Nephron progenitor cell (in vitro differentiated cells): Measurements from ENCODE around the gene TBC1D20.

Experiments
- DNase-seq: peaks from one replicate; pipeline ENCODE4 v3.0.0; 2021
- H3K27ac Mint-ChIP-seq: 2 replicates; pipeline ENCODE4 v1.8.0; 2021; ENCODE audit warnings: mild to moderate bottlenecking, moderate library complexity, mixed read lengths
- H3K27me3 Mint-ChIP-seq: 2 replicates; pipeline ENCODE4 v1.8.0; 2021; ENCODE audit warnings: mild to moderate bottlenecking, low read depth, mixed read lengths; ENCODE audit not compliant: poor library complexity
- H3K36me3 Mint-ChIP-seq: 2 replicates; pipeline ENCODE4 v1.8.0; 2021; ENCODE audit warnings: low read depth, mixed read lengths
- H3K4me1 Mint-ChIP-seq: 2 replicates; pipeline ENCODE4 v1.8.0; 2021; ENCODE audit warnings: mixed read lengths
- H3K4me3 Mint-ChIP-seq: 2 replicates; pipeline ENCODE4 v1.8.0; 2021; ENCODE audit warnings: mild to moderate bottlenecking, moderate library complexity, mixed read lengths
- H3K9me3 Mint-ChIP-seq: 2 replicates; pipeline ENCODE4 v1.8.0; 2021; ENCODE audit warnings: mild to moderate bottlenecking, moderate library complexity, mixed read lengths
- CTCF ChIP-seq: fragments of 200-600 bp; sonication (generic); IDR thresholded peaks from 2 replicates; pipeline ENCODE4 v1.5.0; 2021; ENCODE audit warnings: antibody characterized with exemption

The TBC1D20 gene

GRCh38 chr20:420721-421574 lies 41.4 kb downstream of the TBC1D20 start:
- H3K4me1 Mint-ChIP-seq: peaks cover 5% of the 10 kb centered on the region
- TF ChIP-seq CTCF: no peak
- no peaks in the 10 kb centered on the region for H3K9me3 Mint-ChIP-seq
- H3K27ac Mint-ChIP-seq: no peak overlapping the region
- peaks cover 63% of the 10 kb centered on the region for H3K36me3 Mint-ChIP-seq
- DNase-seq: no peak
- peaks cover 2% of the 10 kb centered on the region for H3K27me3 Mint-ChIP-seq
- no peak overlapping the region for H3K4me3 Mint-ChIP-seq

GRCh38 chr20:420166-420620 lies 42.1 kb downstream of the TBC1D20 start:
- no peak for TF ChIP-seq CTCF

GRCh38 chr20:419556-420165 lies 42.7 kb downstream of the TBC1D20 start:
- no peaks in the 10 kb centered on the region for H3K9me3 Mint-ChIP-seq
- no peak for TF ChIP-seq CTCF
- H3K36me3 Mint-ChIP-seq: peaks cover 66% of the 10 kb centered on the region
- no peak overlapping the region for H3K27ac Mint-ChIP-seq
- no peak overlapping the region for H3K4me3 Mint-ChIP-seq
- DNase-seq: no peak
- H3K4me1 Mint-ChIP-seq: peaks cover 9% of the 10 kb centered on the region
- H3K27me3 Mint-ChIP-seq: peaks cover 2% of the 10 kb centered on the region

More at GRCh38 chr20:420166-420620, 42.1 kb downstream of the TBC1D20 start:
- Mint-ChIP-seq H3K27me3 (peaks cover 2% of the 10 kb centered on the region), H3K36me3 (peaks cover 70% of the 10 kb centered on the region), H3K9me3 (no peaks in the 10 kb centered on the region), H3K4me1 (peaks cover 9% of the 10 kb centered on the region), H3K27ac (no peak overlapping the region), H3K4me3 (no peak overlapping the region)
- DNase-seq: no peak

- TF ChIP-seq CTCF: no peak
- no peak for DNase-seq
- peaks cover 2% of the 10 kb centered on the region for H3K27me3 Mint-ChIP-seq
- H3K4me1 Mint-ChIP-seq: peaks cover 9% of the 10 kb centered on the region
- H3K9me3 Mint-ChIP-seq: no peaks in the 10 kb centered on the region
- no peak overlapping the region for H3K4me3 Mint-ChIP-seq
- no peak overlapping the region for H3K27ac Mint-ChIP-seq
- peaks cover 61% of the 10 kb centered on the region for H3K36me3 Mint-ChIP-seq
Measured at GRCh38 chr20:418858-419365, 43.4 kb downstream of the TBC1D20 start.

- H3K36me3 Mint-ChIP-seq: peaks cover 62% of the 10 kb centered on the region
- H3K4me3 Mint-ChIP-seq: no peak overlapping the region
- H3K9me3 Mint-ChIP-seq: peaks cover 7% of the 10 kb centered on the region
- no peak overlapping the region for H3K27ac Mint-ChIP-seq
- H3K27me3 Mint-ChIP-seq: peaks cover 2% of the 10 kb centered on the region
- TF ChIP-seq CTCF: no peak
- peaks cover 9% of the 10 kb centered on the region for H3K4me1 Mint-ChIP-seq
- no peak for DNase-seq
Measured at GRCh38 chr20:417801-418342, 44.5 kb downstream of the TBC1D20 start.
